ENCODE results near the gene MTUS2.
"Not testable (repeated sequence)": the region's sequence is repeated elsewhere in the genome, so short reads cannot be mapped to it uniquely, and the experiment has no call there.

Gene MTUS2

GRCh38 chr13:29304148-29304547 lies 484.0 kb downstream of the MTUS2 start:
- Mint-ChIP-seq H3K36me3 (ENCODE audit: low read depth) (peaks cover 6% of the 10 kb centered on the region), H3K27ac (no peak overlapping the region), H3K9me3 (peaks cover 29% of the 10 kb centered on the region), H3K4me1 (ENCODE audit: low read depth) (no peaks in the 10 kb centered on the region), H3K27me3 (peaks cover 11% of the 10 kb centered on the region), H3K4me3 (no peak overlapping the region)

GRCh38 chr13:29310806-29311205 lies 490.7 kb downstream of the MTUS2 start:
- Mint-ChIP-seq H3K27ac (no peak overlapping the region), H3K36me3 (ENCODE audit: low read depth) (peaks cover 6% of the 10 kb centered on the region), H3K27me3 (no peaks in the 10 kb centered on the region), H3K9me3 (peaks cover 7% of the 10 kb centered on the region), H3K4me1 (ENCODE audit: low read depth) (no peaks in the 10 kb centered on the region), H3K4me3 (no peak overlapping the region)

GRCh38 chr13:29315847-29316246 lies 495.7 kb downstream of the MTUS2 start:
- Mint-ChIP-seq H3K27me3 (no peaks in the 10 kb centered on the region), H3K27ac (no peak overlapping the region), H3K36me3 (ENCODE audit: low read depth) (no peaks in the 10 kb centered on the region), H3K4me1 (ENCODE audit: low read depth) (no peaks in the 10 kb centered on the region), H3K9me3 (no peaks in the 10 kb centered on the region), H3K4me3 (no peak overlapping the region)

GRCh38 chr13:29317828-29318227 lies 497.7 kb downstream of the MTUS2 start:
- no peak overlapping the region for H3K27ac Mint-ChIP-seq

GRCh38 chr13:29318741-29319140 lies 498.6 kb downstream of the MTUS2 start:
- Mint-ChIP-seq H3K4me1 (ENCODE audit: low read depth) (no peaks in the 10 kb centered on the region), H3K9me3 (no peaks in the 10 kb centered on the region), H3K27me3 (no peaks in the 10 kb centered on the region), H3K36me3 (ENCODE audit: low read depth) (no peaks in the 10 kb centered on the region), H3K27ac (no peak overlapping the region), H3K4me3 (no peak overlapping the region)

More at GRCh38 chr13:29317828-29318227, 497.7 kb downstream of the MTUS2 start:
- H3K27me3 Mint-ChIP-seq: no peaks in the 10 kb centered on the region
- no peaks in the 10 kb centered on the region for H3K9me3 Mint-ChIP-seq
- H3K36me3 Mint-ChIP-seq (ENCODE audit: low read depth): no peaks in the 10 kb centered on the region
- no peak overlapping the region for H3K4me3 Mint-ChIP-seq
- H3K4me1 Mint-ChIP-seq (ENCODE audit: low read depth): no peaks in the 10 kb centered on the region

- no peaks in the 10 kb centered on the region for H3K4me1 Mint-ChIP-seq (ENCODE audit: low read depth)
- no peaks in the 10 kb centered on the region for H3K9me3 Mint-ChIP-seq
- H3K27me3 Mint-ChIP-seq: no peaks in the 10 kb centered on the region
- H3K36me3 Mint-ChIP-seq (ENCODE audit: low read depth): no peaks in the 10 kb centered on the region
- no peak overlapping the region for H3K4me3 Mint-ChIP-seq
- no peak overlapping the region for H3K27ac Mint-ChIP-seq
Measured at GRCh38 chr13:29319451-29319850, 499.3 kb downstream of the MTUS2 start.

GRCh38 chr13:29323954-29324353 lies 503.8 kb downstream of the MTUS2 start:
- H3K27me3 Mint-ChIP-seq: no peaks in the 10 kb centered on the region
- no peaks in the 10 kb centered on the region for H3K9me3 Mint-ChIP-seq
- no peaks in the 10 kb centered on the region for H3K4me1 Mint-ChIP-seq (ENCODE audit: low read depth)
- H3K27ac Mint-ChIP-seq: no peak overlapping the region
- no peaks in the 10 kb centered on the region for H3K36me3 Mint-ChIP-seq (ENCODE audit: low read depth)
- H3K4me3 Mint-ChIP-seq: no peak overlapping the region

GRCh38 chr13:29324601-29325000 lies 504.5 kb downstream of the MTUS2 start:
- no peaks in the 10 kb centered on the region for H3K36me3 Mint-ChIP-seq (ENCODE audit: low read depth)
- no peaks in the 10 kb centered on the region for H3K27me3 Mint-ChIP-seq
- no peaks in the 10 kb centered on the region for H3K9me3 Mint-ChIP-seq
- no peak overlapping the region for H3K27ac Mint-ChIP-seq
- H3K4me1 Mint-ChIP-seq (ENCODE audit: low read depth): no peaks in the 10 kb centered on the region
- H3K4me3 Mint-ChIP-seq: no peak overlapping the region

GRCh38 chr13:29328501-29328900 lies 508.4 kb downstream of the MTUS2 start:
- H3K9me3 Mint-ChIP-seq: peaks cover 9% of the 10 kb centered on the region
- H3K4me1 Mint-ChIP-seq (ENCODE audit: low read depth): no peaks in the 10 kb centered on the region
- H3K4me3 Mint-ChIP-seq: no peak overlapping the region
- H3K27me3 Mint-ChIP-seq: no peaks in the 10 kb centered on the region
- H3K27ac Mint-ChIP-seq: no peak overlapping the region
- H3K36me3 Mint-ChIP-seq (ENCODE audit: low read depth): no peaks in the 10 kb centered on the region

GRCh38 chr13:29336356-29336755 lies 516.2 kb downstream of the MTUS2 start:
- Mint-ChIP-seq H3K4me1 (ENCODE audit: low read depth) (no peaks in the 10 kb centered on the region), H3K4me3 (no peak overlapping the region), H3K27ac (no peak overlapping the region), H3K27me3 (no peaks in the 10 kb centered on the region), H3K36me3 (ENCODE audit: low read depth) (peaks cover 4% of the 10 kb centered on the region), H3K9me3 (peaks cover 17% of the 10 kb centered on the region)

GRCh38 chr13:29339386-29340272 lies 519.5 kb downstream of the MTUS2 start:
- H3K4me3 Mint-ChIP-seq: no peak overlapping the region
- peaks cover 4% of the 10 kb centered on the region for H3K36me3 Mint-ChIP-seq (ENCODE audit: low read depth)
- H3K27me3 Mint-ChIP-seq: no peaks in the 10 kb centered on the region
- peaks cover 10% of the 10 kb centered on the region for H3K9me3 Mint-ChIP-seq
- no peak overlapping the region for H3K27ac Mint-ChIP-seq
- no peaks in the 10 kb centered on the region for H3K4me1 Mint-ChIP-seq (ENCODE audit: low read depth)

- H3K27me3 Mint-ChIP-seq: peaks cover 20% of the 10 kb centered on the region
- H3K4me3 Mint-ChIP-seq; H3K36me3 Mint-ChIP-seq (ENCODE audit: low read depth); H3K4me1 Mint-ChIP-seq (ENCODE audit: low read depth); H3K27ac Mint-ChIP-seq; H3K9me3 Mint-ChIP-seq: not testable (repeated sequence)
Measured at GRCh38 chr13:29345860-29346582, 525.9 kb downstream of the MTUS2 start.

- Mint-ChIP-seq H3K27me3 (peaks cover 4% of the 10 kb centered on the region), H3K4me1 (ENCODE audit: low read depth) (no peaks in the 10 kb centered on the region), H3K36me3 (ENCODE audit: low read depth) (no peaks in the 10 kb centered on the region), H3K9me3 (no peaks in the 10 kb centered on the region), H3K27ac (no peak overlapping the region), H3K4me3 (no peak overlapping the region)
Measured at GRCh38 chr13:29355029-29355428, 534.9 kb downstream of the MTUS2 start.

- H3K27me3 Mint-ChIP-seq: peaks cover 7% of the 10 kb centered on the region
- no peaks in the 10 kb centered on the region for H3K36me3 Mint-ChIP-seq (ENCODE audit: low read depth)
- no peak overlapping the region for H3K27ac Mint-ChIP-seq
- H3K4me3 Mint-ChIP-seq: no peak overlapping the region
- H3K4me1 Mint-ChIP-seq (ENCODE audit: low read depth): no peaks in the 10 kb centered on the region
- H3K9me3 Mint-ChIP-seq: no peaks in the 10 kb centered on the region
Measured at GRCh38 chr13:29359181-29359580, 539.0 kb downstream of the MTUS2 start.

GRCh38 chr13:29361716-29362115 lies 541.6 kb downstream of the MTUS2 start:
- H3K9me3 Mint-ChIP-seq: no peaks in the 10 kb centered on the region
- H3K27me3 Mint-ChIP-seq: peaks cover 14% of the 10 kb centered on the region
- no peak overlapping the region for H3K27ac Mint-ChIP-seq
- no peaks in the 10 kb centered on the region for H3K36me3 Mint-ChIP-seq (ENCODE audit: low read depth)
- no peak overlapping the region for H3K4me3 Mint-ChIP-seq
- no peaks in the 10 kb centered on the region for H3K4me1 Mint-ChIP-seq (ENCODE audit: low read depth)

Data from stimulated activated naive CD8-positive, alpha-beta T cell treated with anti-CD3 and anti-CD28 coated beads, Interleukin-15, Interleukin-2, amounts not matched to agents 100 ng/mL and 50 ng/mL, for 24 hours (primary cell).